Lower leg skin (tissue), 4 donors: Measurements from ENCODE around the gene LOXL4. TPM values are rescaled to one million over a fixed set of nuclear protein-coding genes. Genes with fewer than 3 reads are reported as not detected.

Source experiments
- DNase-seq, 2 donors: peaks; one replicate each; pipeline ENCODE4 v3.0.0-alpha.2; 2019; ENCODE audit warnings: low spot score in 2 of 2
- H3K4me3 ChIP-seq: fragments of 200-600 bp; sonication (generic); 2 replicates; pipeline ENCODE4 v1.5.1; 2017; ENCODE audit warnings: mild to moderate bottlenecking, low read depth; ENCODE audit not compliant: poor library complexity, severe bottlenecking
- CTCF ChIP-seq, 3 donors: fragments of 450-650 bp; IDR thresholded peaks; one replicate each; pipeline ENCODE4 v1.5.1; 2016; ENCODE audit warnings: antibody characterized with exemption in 3 of 3, mild to moderate bottlenecking in 3 of 3, moderate library complexity in 2 of 3
- POLR2A ChIP-seq, 2 donors: fragments of 450-650 bp; IDR thresholded peaks; one replicate each; pipeline ENCODE4 v1.6.1; 2016 to 2017; ENCODE audit warnings: antibody characterized with exemption in 2 of 2, mild to moderate bottlenecking in 1 of 2, moderate library complexity in 1 of 2
- whole genome bisulfite sequencing, 2 donors: methylation state at CpG; one replicate each; pipeline ENCODE4 v1.1.5; 2018; 5-methylcytosine and 5-hydroxymethylcytosine counted together
- intact Hi-C: fragments of 100-400 bp; cut with DNase I; formaldehyde crosslinking; loops from one replicate; pipeline ENCODE4 v1.15.0; 2023; ENCODE audit warnings: low total_unique reads
- total RNA-seq, 4 donors: library from RNA; depleted of rRNA; stranded (reverse); fragments of >200 nt; gene quantifications; one replicate each; pipeline ENCODE4 v1.1.0, GENCODE V29; 2016

Gene LOXL4
- total RNA-seq, 4 donors from 2014 or later = 1.7 to 4.0 (median 2.3) TPM

- 58 to 59% methylated on average over 6 of the region's 6 CpGs for WGBS, 2 donors
- intact Hi-C loops = no loop called here
- no peak for TF ChIP-seq CTCF (IDR thresholded peaks at IDR 0.05)
- no peak for TF ChIP-seq POLR2A (IDR thresholded peaks at IDR 0.05)
Observed at GRCh38 chr10:98246911-98247805, 20.8 kb downstream of the LOXL4 start.

GRCh38 chr10:98244586-98244985 is 23.4 kb downstream of the LOXL4 start:
- TF ChIP-seq POLR2A (IDR thresholded peaks at IDR 0.05) (no peak), CTCF (IDR thresholded peaks at IDR 0.05) (no peak)
- intact Hi-C loops = no loop called here
- WGBS, 2 donors = 82 to 86% methylated on average over 2 of the region's 2 CpGs
- no peak overlapping the region for H3K4me3 ChIP-seq
- no peak for DNase-seq

More at GRCh38 chr10:98246911-98247805, 20.8 kb downstream of the LOXL4 start:
- H3K4me3 ChIP-seq = no peak overlapping the region
- peak in 1 of 2 donors; percentile 15 for DNase-seq

GRCh38 chr10:98244141-98244540 is 23.9 kb downstream of the LOXL4 start:
- WGBS, 2 donors = 82 to 88% methylated on average over 5 of the region's 5 CpGs

GRCh38 chr10:98242823-98243222 is 25.2 kb downstream of the LOXL4 start:
- 80 to 88% methylated on average over 1 of the region's 1 CpG for WGBS, 2 donors
- DNase-seq = no peak
- intact Hi-C loops = no loop called here

More at GRCh38 chr10:98244141-98244540, 23.9 kb downstream of the LOXL4 start:
- no peak for DNase-seq
- intact Hi-C loops = no loop called here
- no peak for TF ChIP-seq POLR2A (IDR thresholded peaks at IDR 0.05)
- TF ChIP-seq CTCF (IDR thresholded peaks at IDR 0.05) = no peak
- no peak overlapping the region for H3K4me3 ChIP-seq

GRCh38 chr10:98240524-98240923 is 27.5 kb downstream of the LOXL4 start:
- intact Hi-C loops = no loop called here
- 87 to 93% methylated on average over 3 of the region's 3 CpGs for WGBS, 2 donors
- no peak for TF ChIP-seq POLR2A (IDR thresholded peaks at IDR 0.05)
- TF ChIP-seq CTCF (IDR thresholded peaks at IDR 0.05) = no peak
- H3K4me3 ChIP-seq = no peak overlapping the region
- DNase-seq = no peak

More at GRCh38 chr10:98242823-98243222, 25.2 kb downstream of the LOXL4 start:
- no peak for TF ChIP-seq CTCF (IDR thresholded peaks at IDR 0.05)
- TF ChIP-seq POLR2A (IDR thresholded peaks at IDR 0.05) = no peak
- H3K4me3 ChIP-seq = no peak overlapping the region
